LHCN-M2 (cell line): ENCODE data around the gene AUH. TPM values are rescaled to one million over a fixed set of nuclear protein-coding genes. Genes with fewer than 3 reads are reported as not detected.
A peak's percentile ranks its signal among the peaks of the same experiment; 100 is the strongest.
"Not testable (repeated sequence)": the region's sequence is repeated elsewhere in the genome, so short reads cannot be mapped to it uniquely, and the experiment has no call there.

Source experiments
- DNase-seq: peaks from one replicate; pipeline ENCODE4 v3.0.0-alpha.2; 2012; ENCODE audit warnings: low read depth
- polyA plus RNA-seq: library from polyadenylated mRNA; unstranded; fragments of >200 nt; gene quantifications from one replicate; pipeline ENCODE4 v1.2.1, GENCODE V29; 2012; ENCODE audit warnings: missing spikeins
- total RNA-seq: library from RNA; depleted of rRNA; stranded (reverse); fragments of >200 nt; gene quantifications from 2 replicates; pipeline ENCODE4 v1.2.3, GENCODE V29; 2014; rRNA removed

The AUH gene, protein sequence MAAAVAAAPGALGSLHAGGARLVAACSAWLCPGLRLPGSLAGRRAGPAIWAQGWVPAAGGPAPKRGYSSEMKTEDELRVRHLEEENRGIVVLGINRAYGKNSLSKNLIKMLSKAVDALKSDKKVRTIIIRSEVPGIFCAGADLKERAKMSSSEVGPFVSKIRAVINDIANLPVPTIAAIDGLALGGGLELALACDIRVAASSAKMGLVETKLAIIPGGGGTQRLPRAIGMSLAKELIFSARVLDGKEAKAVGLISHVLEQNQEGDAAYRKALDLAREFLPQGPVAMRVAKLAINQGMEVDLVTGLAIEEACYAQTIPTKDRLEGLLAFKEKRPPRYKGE
- 10.6 and 11.5 TPM in 2 replicates for total RNA-seq
- polyA plus RNA-seq = 3.4 TPM

DNA sequence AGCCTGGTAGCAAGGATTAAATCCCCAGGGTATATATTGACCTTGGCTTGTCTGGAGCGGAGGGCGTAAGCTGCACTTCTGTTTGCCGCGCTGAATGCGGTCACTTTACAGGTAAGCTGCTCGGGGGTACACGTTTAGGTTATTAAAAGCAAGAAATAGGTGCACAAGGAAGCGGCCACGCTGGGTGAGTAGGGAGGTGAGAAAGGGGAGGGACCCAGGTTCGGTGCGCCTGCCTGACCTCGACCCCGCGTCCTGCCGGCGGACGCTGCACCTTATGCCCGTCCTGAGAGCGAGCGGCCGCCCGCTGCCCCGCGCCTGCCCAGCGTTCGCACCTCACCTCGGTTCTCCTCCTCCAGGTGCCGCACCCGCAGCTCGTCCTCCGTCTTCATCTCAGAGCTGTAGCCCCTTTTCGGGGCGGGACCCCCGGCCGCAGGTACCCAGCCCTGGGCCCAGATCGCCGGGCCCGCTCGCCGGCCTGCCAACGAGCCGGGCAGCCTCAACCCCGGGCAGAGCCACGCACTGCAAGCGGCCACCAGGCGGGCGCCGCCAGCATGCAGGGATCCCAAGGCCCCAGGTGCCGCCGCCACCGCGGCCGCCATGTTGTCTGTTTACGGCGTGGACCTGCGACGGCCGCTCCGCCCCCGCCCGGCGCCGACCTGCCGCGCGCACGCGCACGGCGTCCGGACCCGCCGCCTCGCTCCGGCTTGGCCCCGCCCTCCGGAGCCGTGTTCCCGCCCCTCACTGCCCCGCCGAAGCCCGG lies at the start of gene AUH:
Gene AUH (minus strand): TSS at position 628 of the 760 bp plus-strand sequence. CDS start 29 bp downstream, at position 599.
- peak; percentile 65 for DNase-seq

- no peak for DNase-seq
Observed at GRCh38 chr9:91411096-91411771, 49.5 kb upstream of the AUH start.

GRCh38 chr9:91410161-91410560 lies 48.4 kb upstream of the AUH start:
- no peak for DNase-seq

DNA sequence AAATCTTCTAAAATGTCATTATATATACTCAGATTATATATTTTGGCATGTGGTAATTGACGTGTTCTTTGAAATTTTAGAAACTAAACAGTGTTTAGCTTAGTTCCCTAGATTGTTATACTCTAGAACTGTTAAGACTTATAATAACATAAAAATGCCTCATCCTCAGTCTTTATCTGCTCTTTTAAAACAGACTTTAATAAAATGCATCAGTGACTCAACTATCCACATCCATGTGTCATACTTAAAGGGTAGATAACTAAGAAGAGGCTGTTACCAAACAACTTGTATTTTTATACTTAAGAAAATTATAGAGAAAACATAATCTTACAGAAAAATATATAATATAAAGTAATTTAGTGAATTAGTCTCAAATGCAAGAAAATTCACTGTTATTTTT lies 46.8 kb upstream of the AUH start:
- peak; percentile 10 for DNase-seq

DNA sequence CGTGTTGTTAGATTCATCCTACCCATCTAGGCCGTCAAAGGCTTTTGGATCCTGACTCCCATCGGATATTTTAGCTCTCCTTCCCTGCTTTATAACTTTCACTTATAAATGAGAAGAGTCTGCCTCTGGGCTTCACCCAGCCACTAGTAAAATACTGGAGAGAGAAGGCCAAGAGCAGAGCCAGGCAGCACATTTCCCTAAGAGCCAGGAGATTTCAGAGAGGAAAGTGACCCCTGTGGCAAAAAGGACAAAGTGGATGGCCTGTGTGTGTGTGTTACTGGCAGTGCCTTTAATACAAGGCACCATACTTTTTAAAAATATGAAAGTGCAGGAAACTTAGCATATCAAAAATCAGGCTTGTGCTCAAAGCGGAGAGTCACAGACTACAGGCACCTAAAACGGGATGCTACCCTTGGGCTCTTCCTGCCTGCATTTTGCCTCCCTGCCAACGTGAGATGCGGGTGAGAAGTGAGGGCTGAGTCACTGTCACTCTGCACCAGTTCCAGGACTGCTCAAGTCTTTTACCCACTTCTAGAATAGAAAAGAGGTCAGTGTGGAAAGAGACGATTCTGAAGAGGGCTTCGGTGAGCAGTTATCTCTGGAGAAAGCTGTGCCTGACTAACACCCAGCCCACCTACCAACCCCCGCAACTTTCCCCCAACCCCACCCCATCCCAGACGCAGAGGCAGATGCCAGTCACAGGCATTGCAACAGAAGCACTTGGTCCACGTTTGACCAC lies 46.0 kb upstream of the AUH start:
- DNase-seq = no peak

DNA sequence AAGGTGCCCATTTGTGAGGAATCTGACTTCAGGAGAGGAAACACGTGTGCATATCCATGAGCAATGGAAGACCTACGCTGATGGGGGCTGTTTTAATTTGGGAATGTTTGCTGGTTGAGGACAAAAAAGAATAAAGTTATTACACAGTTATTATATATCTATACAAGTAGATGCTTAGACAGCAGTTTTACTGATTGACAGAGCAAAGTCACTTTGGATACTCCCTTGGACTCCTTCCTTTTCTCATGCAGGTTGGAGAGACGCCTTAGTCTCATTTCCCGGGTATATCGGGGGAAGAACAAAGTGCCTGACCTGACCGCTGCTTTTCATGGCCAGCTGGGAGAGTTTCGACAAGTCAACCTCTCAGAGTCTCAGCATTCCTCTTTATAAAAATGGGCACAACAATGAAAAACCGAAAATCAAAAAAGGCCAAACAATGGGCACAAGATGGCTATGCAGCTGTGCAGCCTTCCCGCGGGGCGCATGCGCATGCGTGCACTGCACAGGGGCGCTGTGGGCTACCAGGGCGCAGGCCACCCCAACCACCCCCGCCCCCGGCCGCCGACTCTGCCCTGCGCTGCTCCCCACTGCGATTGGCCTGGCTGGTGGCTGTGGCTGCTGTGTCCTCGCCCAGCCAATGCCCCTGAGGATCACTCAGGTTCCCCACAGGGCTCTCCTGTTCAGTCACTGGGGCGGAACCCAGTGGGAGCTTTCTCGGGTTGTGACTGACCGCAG lies 43.8 kb upstream of the AUH start:
- DNase-seq = no peak

GRCh38 chr9:91403665-91404543 lies 42.2 kb upstream of the AUH start:
- DNase-seq = no peak

DNA sequence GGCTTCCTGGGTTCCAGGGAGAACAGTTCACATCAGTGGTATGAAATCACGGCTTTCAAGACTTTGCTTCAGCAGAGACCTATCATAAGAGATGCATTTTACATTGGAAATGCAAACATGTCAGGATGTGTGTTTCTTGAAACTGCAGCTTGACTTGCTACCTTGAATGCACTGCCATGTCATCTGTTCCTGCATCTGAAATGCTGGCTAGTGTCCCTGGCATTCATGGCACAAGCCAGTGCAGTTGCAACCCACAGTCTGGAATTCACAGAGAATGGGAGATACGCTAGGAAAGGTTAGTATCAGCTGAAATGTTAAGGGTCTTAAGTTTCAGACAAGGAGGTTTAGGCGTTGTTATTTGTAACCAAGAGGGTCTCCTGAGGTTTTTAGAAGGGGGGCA lies 37.2 kb upstream of the AUH start:
- DNase-seq = no peak

DNA sequence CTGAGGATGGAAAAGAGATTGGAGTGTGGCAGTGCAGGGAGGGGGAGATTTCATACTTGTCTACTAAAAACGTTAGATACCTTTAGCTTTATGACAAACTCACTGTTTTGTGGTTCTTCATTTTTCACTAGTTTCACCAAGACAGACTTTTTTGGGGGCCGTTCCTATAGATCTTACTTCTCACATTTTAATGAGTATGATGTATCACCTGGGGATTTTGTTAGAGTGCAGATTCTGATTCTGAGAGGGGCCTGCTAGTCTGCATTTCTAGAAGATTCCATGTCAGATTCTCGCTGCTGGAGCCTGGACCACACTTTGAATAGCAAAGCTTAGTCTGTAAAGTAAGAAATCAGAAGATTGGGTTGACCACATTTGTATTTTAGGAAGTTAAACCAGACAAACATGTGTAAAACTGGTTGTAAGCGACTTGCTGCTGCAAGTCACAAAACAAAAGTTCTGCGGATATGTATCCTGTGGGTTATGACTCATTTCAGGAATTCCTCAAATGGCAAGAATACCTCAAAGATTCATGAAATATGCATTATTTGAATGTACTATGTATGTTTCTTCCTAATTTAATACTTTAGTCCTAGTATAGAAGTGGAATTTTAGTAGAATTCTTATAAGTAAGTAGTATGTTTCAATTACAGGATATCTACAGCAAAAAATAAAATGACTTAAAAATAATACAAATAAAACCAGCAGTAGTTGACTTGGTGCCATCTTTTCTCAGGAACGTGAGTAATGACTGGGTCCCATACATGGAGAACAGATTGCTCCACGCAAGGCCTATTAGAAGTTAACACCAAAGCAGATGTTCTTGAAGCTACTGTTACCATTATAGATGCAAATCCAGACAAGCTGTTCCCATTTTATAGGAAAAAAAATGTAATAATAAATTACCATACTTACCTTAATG lies 34.1 kb upstream of the AUH start:
- peak; percentile 88 for DNase-seq

DNA sequence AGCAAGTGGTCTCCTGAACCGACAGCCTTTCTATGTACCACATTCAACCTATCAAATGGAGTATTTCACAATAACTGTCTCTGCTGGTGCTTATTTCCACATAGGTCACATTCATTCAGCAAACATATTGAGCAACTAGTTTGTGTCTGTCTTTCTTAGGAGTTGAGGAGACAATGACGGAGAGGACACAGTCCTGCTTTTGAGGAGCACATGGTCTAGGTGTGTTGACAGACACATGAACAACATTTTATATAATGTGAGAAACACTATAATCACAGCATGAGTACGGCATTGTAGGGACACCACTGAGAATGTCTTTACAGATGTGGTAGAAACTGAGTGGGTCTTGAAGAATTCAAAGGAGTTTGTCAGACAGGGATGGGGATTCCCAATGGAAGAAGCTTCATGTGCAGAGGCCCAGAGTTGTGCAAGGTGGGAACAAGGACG lies 33.4 kb upstream of the AUH start:
- DNase-seq = peak; percentile 53

DNA sequence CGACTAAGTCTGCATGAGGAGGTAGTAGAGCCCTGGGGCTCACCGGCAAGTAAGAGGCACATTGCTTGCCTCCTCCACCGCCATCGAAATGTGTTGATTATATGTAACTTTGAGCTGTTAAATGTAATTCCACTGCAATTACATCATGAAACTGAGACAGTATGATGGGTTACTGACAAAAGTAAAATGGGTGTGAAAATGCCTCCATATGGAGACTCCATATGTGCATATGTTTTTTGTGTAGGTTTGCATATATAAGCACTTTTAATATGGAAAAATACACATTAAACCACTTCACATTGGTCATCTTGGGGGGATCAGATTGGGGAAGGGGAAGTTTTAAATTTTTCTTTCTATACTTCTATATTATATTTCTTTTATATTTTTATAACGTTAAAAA lies 32.1 kb upstream of the AUH start:
- DNase-seq = no peak

DNA sequence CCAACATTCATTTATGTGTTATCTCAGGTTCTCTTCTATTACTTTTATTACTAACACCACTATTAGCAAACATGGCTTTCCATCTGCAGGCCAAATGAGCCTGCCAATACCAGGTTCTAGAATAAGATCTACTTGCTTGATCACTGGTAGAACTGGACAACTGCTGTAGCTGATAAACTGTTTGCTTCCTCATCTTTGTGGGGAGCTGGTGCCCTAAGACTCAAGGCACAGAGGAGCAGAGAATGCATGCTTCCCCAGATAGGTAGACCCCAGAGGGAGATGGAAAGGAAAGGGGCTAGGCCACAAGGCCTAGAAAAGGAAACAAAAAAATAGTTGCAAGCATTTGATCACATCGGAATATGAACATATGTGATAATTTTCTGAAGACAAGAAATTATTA lies 30.7 kb upstream of the AUH start:
- DNase-seq = no peak

GRCh38 chr9:91391818-91392217 lies 30.1 kb upstream of the AUH start:
- DNase-seq = no peak

DNA sequence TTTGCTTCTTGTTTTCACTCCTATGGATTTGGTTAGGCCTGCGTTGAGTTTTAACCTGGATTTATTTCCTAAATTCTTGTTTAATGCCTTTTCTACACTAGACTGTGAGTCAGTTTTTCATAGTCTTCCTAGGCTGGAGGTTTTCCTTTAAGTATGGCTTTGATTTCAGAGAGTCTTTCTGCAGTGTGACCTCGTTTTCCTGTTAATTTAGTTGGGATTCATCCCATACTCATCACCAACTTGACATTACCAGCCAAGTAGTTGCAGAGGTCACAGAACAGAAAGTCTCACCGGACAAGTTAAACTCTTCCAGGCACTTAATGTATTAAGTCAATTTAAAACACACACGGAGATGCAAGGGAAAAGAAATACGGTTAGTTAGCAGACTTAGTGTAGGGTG lies 29.7 kb upstream of the AUH start:
- DNase-seq = no peak

DNA sequence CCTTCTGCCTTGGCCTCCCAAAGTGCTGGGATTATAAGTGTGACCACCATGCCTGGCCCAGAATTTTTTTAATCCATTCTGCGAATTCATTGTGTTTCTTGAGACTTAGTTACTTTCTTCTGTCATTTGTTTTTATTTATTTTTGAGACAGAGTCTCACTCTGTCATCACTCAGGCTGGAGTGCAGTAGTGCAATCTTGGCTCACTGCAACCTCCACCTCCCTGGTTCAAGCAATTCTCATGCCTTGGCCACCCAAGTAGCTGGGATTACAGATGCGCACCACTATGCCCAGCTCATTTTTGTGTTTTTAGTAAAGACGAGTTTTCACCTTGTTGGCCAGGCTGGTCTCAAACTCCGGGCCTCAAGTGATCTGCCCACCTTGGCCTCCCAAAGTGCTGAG lies 28.0 kb upstream of the AUH start:
- not testable (repeated sequence) for DNase-seq

DNA sequence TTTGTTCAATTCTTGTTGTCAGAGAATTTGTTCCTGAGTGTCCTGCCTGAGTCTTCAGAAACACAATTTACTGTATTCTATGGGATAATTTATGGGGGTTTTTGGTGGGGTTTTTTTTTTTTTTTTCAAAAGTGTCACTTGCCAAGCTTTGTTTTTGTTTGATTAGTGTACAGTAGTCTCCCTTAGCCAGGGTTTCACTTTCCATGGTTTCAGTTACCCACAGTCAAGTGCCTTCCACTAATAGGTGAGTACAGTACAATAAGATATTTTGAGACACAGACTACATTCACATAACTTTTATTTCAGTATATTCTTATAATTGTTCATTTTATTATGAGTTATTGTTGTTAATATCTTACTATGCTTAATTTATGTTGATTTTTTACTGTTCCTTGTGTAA lies 25.0 kb upstream of the AUH start:
- no peak for DNase-seq

DNA sequence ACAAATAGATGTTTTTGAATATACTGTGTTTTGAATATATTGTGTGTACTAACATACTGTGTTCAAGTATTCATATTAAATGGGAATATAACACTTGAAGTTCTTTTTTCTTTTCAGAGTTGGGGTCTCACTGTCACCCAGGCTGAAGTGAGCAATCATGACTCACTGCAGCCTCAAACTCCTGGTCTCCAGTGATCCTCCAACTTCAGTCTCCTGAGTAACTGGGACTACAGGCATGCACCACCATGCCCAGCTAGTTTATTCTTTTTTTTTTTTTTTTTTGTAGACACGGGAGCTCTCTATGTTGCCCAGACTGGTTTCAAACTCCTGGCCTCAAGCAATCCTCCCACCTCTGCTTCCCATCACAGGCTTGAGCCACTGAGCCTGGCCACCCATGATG lies 23.2 kb upstream of the AUH start:
- no peak for DNase-seq

- no peak for DNase-seq
Observed at GRCh38 chr9:91383577-91383976, 21.9 kb upstream of the AUH start.

DNA sequence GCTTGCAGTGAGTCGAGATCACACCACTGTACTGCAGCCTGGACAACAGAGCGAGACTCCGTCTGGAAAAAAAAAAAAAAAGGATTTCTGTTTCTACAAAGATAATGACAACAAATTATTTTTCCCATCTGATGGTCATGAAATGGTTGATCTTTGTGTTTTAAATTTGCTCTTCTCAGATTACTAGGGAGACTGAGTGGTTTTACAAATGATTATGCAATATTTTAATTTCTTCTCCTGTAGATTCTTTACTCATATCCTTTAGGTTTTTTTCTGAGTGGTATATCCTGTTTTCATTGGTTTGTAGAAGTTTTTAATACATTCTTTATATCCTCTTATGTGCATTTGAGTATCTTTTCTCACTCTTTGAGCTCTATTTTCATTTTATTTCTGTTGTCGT lies 20.6 kb upstream of the AUH start:
- DNase-seq = no peak
